Measurements from ENCODE around the gene TNNI3K. TPM values are rescaled to one million over a fixed set of nuclear protein-coding genes. Genes with fewer than 3 reads are reported as not detected.

Gene TNNI3K
- polyA plus RNA-seq, 1 donor (not counting 4 experiments of a cell fraction or from before 2014, with no cell fraction given): 0.41 TPM

DNA sequence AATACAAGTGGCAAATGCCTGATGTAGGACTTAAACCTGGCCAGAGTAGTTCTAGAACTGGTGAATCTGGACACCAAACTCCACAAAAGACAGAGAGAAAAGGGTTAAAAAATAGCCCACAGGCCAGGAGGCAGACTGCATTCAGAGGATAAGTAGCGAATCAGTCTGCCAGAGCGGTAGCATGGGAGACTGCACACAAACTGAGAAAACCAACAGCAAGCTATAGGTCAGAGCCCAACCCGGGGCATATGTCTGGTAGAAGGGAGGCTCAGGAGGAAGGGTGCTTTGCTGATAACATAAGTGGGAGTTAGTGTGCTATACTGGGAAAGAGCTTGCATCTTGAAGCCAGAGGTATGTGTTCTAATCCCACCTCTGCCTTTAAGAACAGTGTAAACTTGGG, 273.3 kb downstream of the TNNI3K start:
- Histone ChIP-seq H3K4me2 (ENCODE audit: control insufficient read depth, extremely low read depth, insufficient read depth, low read depth, low read length) (no peak overlapping the region), H3K4me1 (ENCODE audit: control insufficient read depth, extremely low read depth, insufficient read depth, low read length) (no peaks in the 10 kb centered on the region), H3K27ac (ENCODE audit: control insufficient read depth, insufficient read depth, low read length) (no peak overlapping the region), H2AFZ (ENCODE audit: control insufficient read depth, low read length) (no peak overlapping the region), H3K36me3 (ENCODE audit: control insufficient read depth in 2 of 2, extremely low read depth in 1 of 2, insufficient read depth in 2 of 2, low read length in 2 of 2) (no peaks in the 10 kb centered on the region), H3K27me3 (ENCODE audit: control insufficient read depth, extremely low read depth, insufficient read depth, low read length) (no peaks in the 10 kb centered on the region), H3K9ac (ENCODE audit: control insufficient read depth, extremely low read depth, insufficient read depth, low read length) (no peak overlapping the region), H3K9me3 (ENCODE audit: control insufficient read depth, low read depth, low read length) (no peaks in the 10 kb centered on the region), H3K4me3 (ENCODE audit: control insufficient read depth in 2 of 3, extremely low read depth in 1 of 3, insufficient read depth in 2 of 3, low read depth in 1 of 3, low read length in 3 of 3) (no peak overlapping the region), H4K20me1 (ENCODE audit: control insufficient read depth, extremely low read depth, insufficient read depth, low read length) (no peaks in the 10 kb centered on the region), H3K9me1 (ENCODE audit: control insufficient read depth, extremely low read depth, insufficient read depth, low read length) (no peaks in the 10 kb centered on the region), H3K79me2 (ENCODE audit: control insufficient read depth, insufficient read depth, low read length) (no peaks in the 10 kb centered on the region)
- dilution Hi-C loops (cut with MboI; ENCODE audit: extremely low pct_ligation_motif_present, low sequenced_read_pairs): no loop called here
- FAIRE-seq: no peak
- no peak for TF ChIP-seq EZH2 (IDR thresholded peaks at IDR 0.05; ENCODE audit: low read length)
- TF ChIP-seq, protein P1, sequence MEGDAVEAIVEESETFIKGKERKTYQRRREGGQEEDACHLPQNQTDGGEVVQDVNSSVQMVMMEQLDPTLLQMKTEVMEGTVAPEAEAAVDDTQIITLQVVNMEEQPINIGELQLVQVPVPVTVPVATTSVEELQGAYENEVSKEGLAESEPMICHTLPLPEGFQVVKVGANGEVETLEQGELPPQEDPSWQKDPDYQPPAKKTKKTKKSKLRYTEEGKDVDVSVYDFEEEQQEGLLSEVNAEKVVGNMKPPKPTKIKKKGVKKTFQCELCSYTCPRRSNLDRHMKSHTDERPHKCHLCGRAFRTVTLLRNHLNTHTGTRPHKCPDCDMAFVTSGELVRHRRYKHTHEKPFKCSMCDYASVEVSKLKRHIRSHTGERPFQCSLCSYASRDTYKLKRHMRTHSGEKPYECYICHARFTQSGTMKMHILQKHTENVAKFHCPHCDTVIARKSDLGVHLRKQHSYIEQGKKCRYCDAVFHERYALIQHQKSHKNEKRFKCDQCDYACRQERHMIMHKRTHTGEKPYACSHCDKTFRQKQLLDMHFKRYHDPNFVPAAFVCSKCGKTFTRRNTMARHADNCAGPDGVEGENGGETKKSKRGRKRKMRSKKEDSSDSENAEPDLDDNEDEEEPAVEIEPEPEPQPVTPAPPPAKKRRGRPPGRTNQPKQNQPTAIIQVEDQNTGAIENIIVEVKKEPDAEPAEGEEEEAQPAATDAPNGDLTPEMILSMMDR (optimal IDR thresholded peaks at IDR 0.05 in 1 of 3, IDR thresholded peaks at IDR 0.05 in 1 of 3, conservative IDR thresholded peaks at IDR 0.05 in 1 of 3; ENCODE audit: extremely low read depth in 1 of 3, insufficient read depth in 2 of 3, low read length in 3 of 3): no peak
- no peak for DNase-seq (ENCODE audit: low read depth, low spot score)

DNA sequence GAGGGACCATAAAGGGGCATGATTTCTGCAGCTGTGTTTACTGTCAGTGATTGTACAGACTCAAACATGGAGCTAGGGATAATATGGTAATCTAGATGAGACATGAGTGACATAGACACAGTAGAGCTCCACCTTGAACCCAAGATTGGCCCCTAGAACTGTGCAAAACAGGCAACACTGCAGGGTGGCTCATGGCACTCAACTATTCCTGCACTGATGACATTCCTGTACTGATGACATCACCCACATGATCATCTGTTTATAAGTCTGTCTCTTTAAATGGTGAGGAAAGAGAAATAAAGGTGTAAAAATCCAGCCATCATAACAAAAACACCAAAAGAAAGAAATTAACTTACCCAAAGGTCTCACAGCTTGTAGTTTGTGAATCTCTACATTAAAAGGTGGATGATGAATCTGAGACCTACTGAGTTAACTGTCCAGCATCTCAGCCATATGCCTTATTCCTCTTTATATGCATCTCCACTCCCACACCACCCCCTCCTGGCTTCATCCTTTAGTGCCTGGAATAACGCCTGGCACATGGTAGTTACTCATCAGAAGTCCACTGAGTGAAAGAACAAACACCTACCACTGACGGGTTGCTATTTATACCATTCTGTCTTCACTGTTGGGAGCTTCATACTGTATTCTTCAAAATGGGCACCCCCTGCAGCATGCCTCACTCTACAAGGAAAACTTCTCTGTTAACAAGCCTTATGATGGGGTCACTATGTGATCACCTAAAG, 277.2 kb downstream of the TNNI3K start, which contains the start of gene LRRC53:
Gene LRRC53 (minus strand): TSS at position 442 of the 746 bp plus-strand sequence. CDS start 29,262 bp downstream, outside the sequence.
- H3K9me3 ChIP-seq (ENCODE audit: control insufficient read depth, low read depth, low read length): no peaks in the 10 kb centered on the region
- no peak within 1 kb of the TSS for H3K9ac ChIP-seq (ENCODE audit: control insufficient read depth, extremely low read depth, insufficient read depth, low read length)
- DNase-seq (ENCODE audit: low read depth, low spot score) (no peak), FAIRE-seq (no peak)
- no peak within 1 kb of the TSS for H3K27ac ChIP-seq (ENCODE audit: control insufficient read depth, insufficient read depth, low read length)
- H4K20me1 ChIP-seq (ENCODE audit: control insufficient read depth, extremely low read depth, insufficient read depth, low read length): no peaks in the 10 kb centered on the region
- no peaks in the 10 kb centered on the region for H3K79me2 ChIP-seq (ENCODE audit: control insufficient read depth, insufficient read depth, low read length)
- H2AFZ ChIP-seq (ENCODE audit: control insufficient read depth, low read length): no peak within 1 kb of the TSS
- H3K4me3 ChIP-seq (ENCODE audit: control insufficient read depth in 2 of 3, extremely low read depth in 1 of 3, insufficient read depth in 2 of 3, low read depth in 1 of 3, low read length in 3 of 3): no peak within 1 kb of the TSS
- no peak within 1 kb of the TSS for H3K4me2 ChIP-seq (ENCODE audit: control insufficient read depth, extremely low read depth, insufficient read depth, low read depth, low read length)
- no peaks in the 10 kb centered on the region for H3K36me3 ChIP-seq (ENCODE audit: control insufficient read depth in 2 of 2, extremely low read depth in 1 of 2, insufficient read depth in 2 of 2, low read length in 2 of 2)
- H3K4me1 ChIP-seq (ENCODE audit: control insufficient read depth, extremely low read depth, insufficient read depth, low read length): no peaks in the 10 kb centered on the region
- no peaks in the 10 kb centered on the region for H3K9me1 ChIP-seq (ENCODE audit: control insufficient read depth, extremely low read depth, insufficient read depth, low read length)
- no peaks in the 10 kb centered on the region for H3K27me3 ChIP-seq (ENCODE audit: control insufficient read depth, extremely low read depth, insufficient read depth, low read length)
- dilution Hi-C loops (cut with MboI; ENCODE audit: extremely low pct_ligation_motif_present, low sequenced_read_pairs): no loop called here
- TF ChIP-seq, protein P1 (optimal IDR thresholded peaks at IDR 0.05 in 1 of 3, IDR thresholded peaks at IDR 0.05 in 1 of 3, conservative IDR thresholded peaks at IDR 0.05 in 1 of 3; ENCODE audit: extremely low read depth in 1 of 3, insufficient read depth in 2 of 3, low read length in 3 of 3): no peak
- no peak for TF ChIP-seq EZH2 (IDR thresholded peaks at IDR 0.05; ENCODE audit: low read length)
